NCI-H146 (cell line): Measurements from ENCODE around the gene PCK2.
A peak's percentile ranks its signal among the peaks of the same experiment; 100 is the strongest.
"Not testable (repeated sequence)": the region's sequence is repeated elsewhere in the genome, so short reads cannot be mapped to it uniquely, and the experiment has no call there.

Experiments used
- DNase-seq: peaks from one replicate; lab custom pipeline; 2025; lab: John Stamatoyannopoulos, UW

PCK2 gene

GRCh38 chr14:24093901-24094840 lies at the start of gene PCK2:
Gene PCK2, plus strand, starts transcription at chr14:24094311. Its CDS starts 95 bp downstream, at chr14:24094406.
- peak; percentile 94 for DNase-seq

GRCh38 chr14:24049002-24049401 lies 45.1 kb upstream of the PCK2 start:
- DNase-seq: not testable (repeated sequence)

DNA sequence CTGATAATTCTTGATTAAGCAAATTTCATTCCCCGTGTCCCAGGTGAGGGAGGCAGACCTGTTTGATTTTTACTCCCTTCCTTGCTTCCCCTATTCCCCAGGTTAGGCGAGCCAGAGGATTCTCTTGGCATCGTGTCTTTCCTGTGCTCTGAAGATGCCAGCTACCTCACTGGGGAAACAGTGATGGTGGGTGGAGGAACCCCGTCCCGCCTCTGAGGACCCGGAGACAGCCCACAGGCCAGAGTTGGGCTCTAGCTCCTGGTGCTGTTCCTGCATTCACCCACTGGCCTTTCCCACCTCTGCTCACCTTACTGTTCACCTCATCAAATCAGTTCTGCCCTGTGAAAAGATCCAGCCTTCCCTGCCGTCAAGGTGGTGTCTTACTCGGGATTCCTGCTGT lies 43.4 kb upstream of the PCK2 start:
- DNase-seq: not testable (repeated sequence)

DNA sequence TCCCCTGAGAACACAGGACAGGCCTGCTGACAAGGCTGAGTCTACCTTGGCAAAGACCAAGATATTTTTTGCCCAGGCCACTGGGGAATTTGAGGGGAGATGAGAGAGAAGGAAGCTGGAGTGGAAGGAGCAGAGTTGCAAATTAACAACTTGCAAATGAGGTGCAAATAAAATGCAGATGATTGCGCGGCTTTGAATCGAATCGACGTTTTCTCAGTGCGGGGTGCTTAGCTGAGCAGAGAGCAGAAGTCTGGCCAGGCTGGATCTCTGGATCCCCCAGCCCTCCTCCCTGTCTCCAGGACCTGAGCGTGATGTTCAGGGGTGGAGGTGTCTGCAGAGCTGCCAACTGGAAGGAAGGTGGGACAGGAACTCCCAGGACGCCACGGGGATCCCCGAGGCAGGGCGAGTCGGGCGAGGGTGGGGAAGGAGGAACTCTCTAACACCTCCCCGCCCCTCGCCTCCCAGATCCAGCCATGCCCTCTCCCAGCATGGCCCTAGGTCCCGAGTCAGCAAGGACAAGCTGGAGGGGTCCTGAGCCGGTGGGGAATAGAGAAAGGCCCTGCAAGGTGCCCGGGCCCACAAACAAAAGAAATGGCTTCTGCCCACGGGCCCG lies 42.8 kb upstream of the PCK2 start:
- DNase-seq: peak; percentile 62

- DNase-seq: peak; percentile 83
These were observed 42.1 kb upstream of the PCK2 start, which contains the start of gene CARMIL3 for GRCh38 chr14:24051789-24052655. Gene CARMIL3, plus strand, starts transcription at chr14:24052009. Its CDS starts 145 bp downstream, at chr14:24052154.

GRCh38 chr14:24052656-24053547 lies 41.2 kb upstream of the PCK2 start:
- DNase-seq: no peak

DNA sequence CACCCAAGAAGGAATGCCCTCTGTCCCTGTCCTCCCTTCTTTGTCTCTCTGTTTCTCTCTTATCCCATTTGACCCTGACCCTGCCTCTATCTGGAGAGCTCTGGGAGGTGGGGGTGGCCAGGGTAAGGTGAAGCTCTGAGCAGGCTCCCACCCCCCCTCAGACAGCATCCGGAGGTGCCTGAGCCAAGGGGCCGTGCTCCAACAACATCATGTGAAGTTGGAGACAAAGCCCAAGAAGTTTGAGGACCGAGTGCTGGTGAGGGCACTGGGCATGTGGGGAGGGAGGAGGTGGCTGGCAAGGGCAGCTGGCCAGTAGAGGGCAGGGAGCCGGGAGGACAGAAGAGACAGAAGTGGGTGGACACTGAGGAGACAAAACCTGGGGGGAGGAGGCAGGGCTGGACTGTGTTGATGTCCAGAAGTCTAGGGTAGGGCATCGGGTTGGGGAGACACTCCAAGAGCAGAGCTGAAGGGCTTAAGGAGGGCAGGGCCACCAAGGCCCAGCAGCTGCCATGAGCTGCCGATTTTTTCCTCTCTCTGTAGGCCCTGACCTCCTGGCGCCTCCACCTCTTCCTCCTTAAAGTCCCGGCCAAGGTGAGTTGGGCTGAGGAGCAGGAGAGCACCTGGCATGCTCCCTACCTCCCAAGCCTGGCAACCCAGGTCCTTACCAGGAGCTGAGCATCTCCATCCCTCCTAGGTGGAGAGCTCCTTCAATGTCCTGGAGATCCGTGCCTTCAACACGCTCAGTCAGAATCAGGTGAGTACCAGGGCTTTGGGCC lies 40.4 kb upstream of the PCK2 start:
- no peak for DNase-seq

- DNase-seq: no peak
These were observed 39.8 kb upstream of the PCK2 start for GRCh38 chr14:24054324-24054641.

- DNase-seq: no peak
These were observed 39.5 kb upstream of the PCK2 start for GRCh38 chr14:24054646-24055045.

GRCh38 chr14:24055971-24056799 lies 37.9 kb upstream of the PCK2 start:
- no peak for DNase-seq

DNA sequence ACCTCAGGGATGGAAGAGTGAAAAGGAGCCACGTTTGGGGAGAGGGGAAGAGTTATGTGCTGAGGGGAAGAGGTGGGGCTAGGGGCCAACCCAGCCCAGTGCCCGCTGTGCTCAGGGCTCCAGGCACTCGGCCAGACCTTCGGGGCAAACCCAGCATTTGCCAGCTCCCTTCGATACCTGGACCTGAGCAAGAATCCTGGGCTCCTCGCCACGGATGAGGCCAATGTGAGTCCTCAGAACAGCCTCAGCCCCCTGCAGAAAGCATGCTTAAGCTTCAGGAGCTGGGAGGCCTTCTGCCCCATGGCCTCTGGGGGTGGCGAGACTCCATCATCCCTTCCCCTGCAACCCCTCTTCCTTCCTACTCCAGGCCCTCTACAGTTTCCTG lies 37.3 kb upstream of the PCK2 start:
- DNase-seq: no peak

- no peak for DNase-seq
These were observed 36.8 kb upstream of the PCK2 start for GRCh38 chr14:24057271-24057670.

DNA sequence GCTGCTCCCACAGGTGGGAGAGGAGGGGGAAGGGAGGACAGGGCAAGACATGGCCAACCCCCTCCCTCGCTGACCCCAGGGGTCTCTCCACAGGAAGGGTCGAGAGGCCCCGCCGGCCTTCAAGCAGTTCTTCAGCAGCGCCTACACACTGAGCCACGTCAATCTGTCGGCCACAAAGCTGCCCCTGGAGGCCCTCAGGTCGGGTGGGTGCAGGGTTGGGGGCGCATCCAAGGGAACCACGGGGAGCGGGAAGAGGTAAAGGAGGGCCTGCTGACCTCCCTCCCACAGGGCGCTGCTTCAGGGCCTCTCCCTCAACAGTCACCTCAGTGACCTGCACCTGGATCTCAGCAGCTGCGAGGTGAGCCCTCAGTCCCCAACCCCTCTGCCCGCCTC lies 36.2 kb upstream of the PCK2 start:
- no peak for DNase-seq

DNA sequence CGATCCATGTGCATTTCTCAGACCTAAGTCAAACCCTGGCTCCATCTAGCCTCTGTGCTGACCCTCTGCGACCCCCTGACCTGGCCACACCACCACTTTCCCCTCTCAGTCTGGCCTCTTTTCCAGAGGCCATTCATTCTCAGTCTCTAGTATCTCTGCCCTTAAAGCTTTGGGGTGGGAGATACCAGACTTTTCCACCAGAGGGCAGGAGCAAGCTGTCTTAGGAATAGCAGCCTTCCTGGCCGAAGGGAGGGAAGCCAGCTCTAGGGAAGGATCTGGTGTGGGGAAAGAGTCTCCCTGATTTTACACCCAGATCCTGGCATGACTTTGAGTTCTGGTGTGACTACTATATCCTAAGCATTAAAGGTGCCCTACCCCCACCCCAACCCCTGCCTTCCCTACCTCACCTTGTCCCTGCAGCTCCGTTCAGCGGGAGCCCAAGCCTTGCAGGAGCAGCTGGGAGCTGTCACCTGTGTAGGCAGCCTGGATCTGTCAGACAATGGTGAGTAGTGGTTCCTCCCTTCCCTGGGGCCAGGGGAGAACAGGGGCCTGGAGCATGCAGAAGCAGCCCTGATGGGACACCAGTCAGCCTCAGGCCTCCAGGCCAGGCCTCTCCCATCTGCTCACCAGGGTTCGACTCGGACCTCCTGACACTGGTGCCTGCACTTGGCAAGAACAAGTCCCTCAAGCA lies 35.7 kb upstream of the PCK2 start:
- peak; percentile 60 for DNase-seq

GRCh38 chr14:24058951-24059475 lies 35.1 kb upstream of the PCK2 start:
- no peak for DNase-seq

DNA sequence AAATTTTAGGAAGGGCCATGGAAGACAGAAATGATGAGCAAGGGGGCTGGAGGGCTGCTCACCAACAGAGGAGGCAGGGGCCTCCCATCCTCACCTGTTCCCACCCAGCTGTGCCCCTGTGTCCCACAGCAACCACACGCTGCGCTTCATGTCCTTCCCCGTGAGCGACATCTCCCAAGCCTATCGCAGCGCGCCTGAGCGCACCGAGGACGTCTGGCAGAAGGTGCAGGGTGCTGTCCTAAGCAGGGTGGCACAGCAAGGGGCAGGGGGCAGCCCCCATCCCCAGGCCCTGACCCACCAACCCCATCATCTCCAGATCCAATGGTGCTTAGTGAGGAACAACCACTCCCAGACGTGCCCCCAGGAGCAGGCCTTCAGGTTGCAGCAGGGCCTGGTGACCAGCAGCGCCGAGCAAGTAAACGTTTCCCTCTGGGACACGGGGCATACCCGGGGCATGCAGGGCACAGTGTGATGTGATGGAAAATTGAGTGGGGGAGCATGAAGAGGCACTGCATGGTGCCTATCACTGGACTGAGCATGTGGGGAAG lies 34.2 kb upstream of the PCK2 start:
- DNase-seq: no peak

GRCh38 chr14:24060443-24060842 lies 33.7 kb upstream of the PCK2 start:
- DNase-seq: no peak
